Stimulated activated CD4-positive, alpha-beta T cell treated with anti-CD3 and anti-CD28 coated beads, TNF-alpha, amount 100 ng/mL, for 4 hours (primary cell): ENCODE measurements around the gene AHNAK2.

Experiments used
- DNase-seq, 3 experiments: peaks; one replicate each; pipeline ENCODE4 v3.0.0-alpha.2; 2020; ENCODE audit warnings: low read depth in 3 of 3

AHNAK2 gene

GRCh38 chr14:105012171-105012985 is 34.2 kb upstream of the AHNAK2 start:
- no peak for DNase-seq

- DNase-seq: no peak
Measured at GRCh38 chr14:105011312-105011990, 33.3 kb upstream of the AHNAK2 start.

- DNase-seq: no peak
Measured at GRCh38 chr14:105010891-105011291, 32.7 kb upstream of the AHNAK2 start.

GRCh38 chr14:105010106-105010505 is 31.9 kb upstream of the AHNAK2 start:
- no peak for DNase-seq

- DNase-seq: no peak
Measured at GRCh38 chr14:105007593-105008264, 29.6 kb upstream of the AHNAK2 start.

GRCh38 chr14:105006831-105007592 is 28.8 kb upstream of the AHNAK2 start:
- no peak for DNase-seq

- no peak for DNase-seq
Measured at GRCh38 chr14:105005929-105006830, 28.0 kb upstream of the AHNAK2 start.

- DNase-seq: no peak
Measured at GRCh38 chr14:105005329-105005928, 27.3 kb upstream of the AHNAK2 start.

GRCh38 chr14:104999361-104999760 is 21.2 kb upstream of the AHNAK2 start:
- no peak for DNase-seq

GRCh38 chr14:104998801-104999200 is 20.6 kb upstream of the AHNAK2 start:
- no peak for DNase-seq

GRCh38 chr14:104996483-104996882 is 18.3 kb upstream of the AHNAK2 start:
- DNase-seq: no peak

GRCh38 chr14:104996032-104996431 is 17.9 kb upstream of the AHNAK2 start:
- DNase-seq: no peak

- DNase-seq: no peak
Measured at GRCh38 chr14:104994978-104995377, 16.8 kb upstream of the AHNAK2 start.

GRCh38 chr14:104993808-104994591 is 15.8 kb upstream of the AHNAK2 start:
- no peak for DNase-seq

- no peak for DNase-seq
Measured at GRCh38 chr14:104993306-104993705, 15.1 kb upstream of the AHNAK2 start.

- no peak for DNase-seq
Measured at GRCh38 chr14:104992501-104992900, 14.3 kb upstream of the AHNAK2 start.

- DNase-seq: no peak
Measured at GRCh38 chr14:104991896-104992230, 13.7 kb upstream of the AHNAK2 start.

GRCh38 chr14:104989951-104990303 is 11.8 kb upstream of the AHNAK2 start:
- DNase-seq: no peak

- no peak for DNase-seq
Measured at GRCh38 chr14:104989236-104989950, 11.2 kb upstream of the AHNAK2 start.
